CD4-positive, alpha-beta T cell treated with Interleukin-17A for 1 hour (primary cell): ENCODE measurements around the gene COPG1.
"Not testable (repeated sequence)": the region's sequence is repeated elsewhere in the genome, so short reads cannot be mapped to it uniquely, and the experiment has no call there.

Experiments used
- DNase-seq: peaks from one replicate; pipeline ENCODE4 v3.0.0-alpha.2; 2020

The COPG1 gene

GRCh38 chr3:129249284-129250065 lies at the start of gene COPG1:
COPG1 (plus strand) TSS chr3:129249606; CDS start chr3:129249710, 104 bp downstream.
- peak; percentile 91 for DNase-seq

DNA sequence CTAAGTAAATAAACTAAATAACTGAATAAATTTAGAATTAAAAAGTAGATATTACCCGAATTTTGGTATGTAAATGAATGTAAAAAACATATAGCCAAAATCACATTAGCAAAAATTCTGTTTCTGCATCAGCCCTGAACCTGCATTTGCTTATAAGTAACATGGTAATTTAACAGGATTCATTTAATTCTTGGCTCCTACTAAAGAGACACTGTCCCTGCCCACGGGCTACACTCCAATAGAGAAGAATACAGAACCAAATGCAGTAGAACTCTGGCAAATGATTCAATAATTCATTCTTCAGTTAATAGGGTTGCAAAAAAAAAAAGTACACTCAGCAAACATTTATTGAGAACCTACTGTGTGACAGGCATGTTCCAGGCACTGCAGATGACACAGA lies 44.9 kb upstream of the COPG1 start:
- no peak for DNase-seq

- DNase-seq = no peak
Observed at GRCh38 chr3:129205109-129205832, 44.1 kb upstream of the COPG1 start.

DNA sequence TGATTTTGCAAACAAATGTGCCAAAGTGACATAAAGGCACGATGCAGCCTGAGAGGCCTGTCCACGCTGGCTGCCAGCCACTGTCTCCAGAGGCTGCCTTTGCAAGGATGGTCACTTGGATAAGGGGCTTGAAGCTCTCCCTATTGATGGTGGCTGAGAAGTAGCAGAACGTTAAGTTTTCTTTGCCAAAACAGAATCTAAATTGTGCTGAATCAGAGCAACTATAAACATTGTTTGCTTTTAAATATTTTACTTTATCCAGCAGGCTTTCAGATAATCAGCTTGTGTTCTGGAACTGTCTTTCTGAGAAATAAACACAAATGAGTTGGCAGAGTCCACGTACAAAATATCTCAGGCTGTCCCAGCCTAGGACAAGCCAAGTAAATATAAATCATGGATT lies 41.9 kb upstream of the COPG1 start:
- DNase-seq = no peak

DNA sequence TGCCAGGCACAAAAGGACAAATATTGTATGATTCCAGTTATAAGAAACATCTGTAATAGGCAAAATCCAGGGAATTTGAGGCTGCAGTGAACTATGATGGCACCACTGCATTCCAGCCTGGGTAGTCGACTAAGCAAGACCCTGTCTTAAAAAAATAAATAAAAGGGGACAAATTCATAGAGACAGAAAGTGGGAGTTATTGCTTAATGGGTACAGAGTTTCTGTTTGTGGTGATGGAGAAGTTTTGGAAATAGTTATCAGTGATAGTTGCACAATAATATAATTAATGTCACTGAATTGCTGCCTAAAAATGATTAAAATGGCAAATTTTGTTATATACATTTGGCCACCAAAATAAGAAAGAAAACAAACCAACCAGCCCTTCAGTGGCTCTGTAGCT lies 38.1 kb upstream of the COPG1 start:
- no peak for DNase-seq

DNA sequence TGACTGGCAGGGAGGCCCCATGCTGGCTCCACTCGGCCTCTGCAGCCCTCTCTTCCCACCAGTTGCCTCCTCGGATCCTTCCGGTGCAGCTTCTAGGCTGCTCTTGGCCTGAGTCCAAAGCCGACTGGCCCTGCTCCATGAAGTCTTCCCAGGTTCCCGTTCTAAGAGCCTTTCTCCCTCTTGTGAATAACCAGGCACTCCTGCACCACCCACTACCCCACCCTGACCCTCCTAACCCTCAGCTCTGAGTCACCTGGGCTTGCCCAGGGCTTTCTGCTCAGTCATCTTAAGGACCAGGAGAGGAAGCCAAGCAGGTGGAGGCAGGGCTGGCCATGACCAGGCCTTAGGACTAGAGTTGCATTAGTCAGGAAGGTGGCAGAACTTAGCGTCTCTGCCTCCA lies 37.6 kb upstream of the COPG1 start:
- DNase-seq = no peak

GRCh38 chr3:129213238-129213637 lies 36.2 kb upstream of the COPG1 start:
- no peak for DNase-seq

DNA sequence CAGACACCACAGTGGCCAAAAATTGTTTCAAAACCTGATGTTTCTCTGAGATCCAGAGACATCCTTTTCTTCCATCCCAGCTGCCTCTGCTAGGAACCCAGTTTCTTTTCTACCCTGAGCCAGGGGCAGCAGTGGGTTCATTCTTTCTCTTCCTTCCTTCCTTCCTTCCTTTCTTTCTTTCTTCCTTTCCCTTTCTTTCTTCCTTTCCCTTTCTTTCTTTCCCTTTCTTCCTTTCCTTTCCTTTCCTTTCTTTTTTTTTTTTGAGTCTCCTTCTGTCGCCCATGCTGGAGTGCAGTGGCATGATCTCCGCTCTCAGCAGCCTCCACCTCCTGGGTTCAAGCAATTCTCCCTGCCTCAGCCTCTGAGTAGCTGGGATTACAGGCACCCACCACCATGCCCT lies 30.7 kb upstream of the COPG1 start:
- DNase-seq = no peak

GRCh38 chr3:129224387-129224786 lies 25.0 kb upstream of the COPG1 start:
- DNase-seq = not testable (repeated sequence)

DNA sequence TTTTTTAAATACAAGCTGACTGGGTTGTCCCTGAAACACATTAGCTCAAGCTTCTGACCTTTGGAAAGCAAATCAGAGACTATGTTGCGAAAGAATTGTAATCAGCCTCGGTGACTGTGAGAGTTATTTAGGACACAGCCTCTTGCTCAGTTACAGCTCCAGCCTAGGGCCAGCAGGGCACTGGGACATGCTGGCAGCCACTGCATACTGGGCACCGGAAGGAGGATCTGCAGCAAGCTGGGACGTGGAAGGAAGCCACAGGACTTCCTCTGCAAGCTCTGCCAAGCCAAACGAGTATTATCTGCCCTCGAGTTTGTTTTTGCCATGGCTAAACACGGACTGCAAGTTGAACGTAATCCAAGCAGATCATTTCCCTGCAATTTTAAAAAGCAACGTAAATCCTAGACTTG lies 24.4 kb upstream of the COPG1 start:
- no peak for DNase-seq

DNA sequence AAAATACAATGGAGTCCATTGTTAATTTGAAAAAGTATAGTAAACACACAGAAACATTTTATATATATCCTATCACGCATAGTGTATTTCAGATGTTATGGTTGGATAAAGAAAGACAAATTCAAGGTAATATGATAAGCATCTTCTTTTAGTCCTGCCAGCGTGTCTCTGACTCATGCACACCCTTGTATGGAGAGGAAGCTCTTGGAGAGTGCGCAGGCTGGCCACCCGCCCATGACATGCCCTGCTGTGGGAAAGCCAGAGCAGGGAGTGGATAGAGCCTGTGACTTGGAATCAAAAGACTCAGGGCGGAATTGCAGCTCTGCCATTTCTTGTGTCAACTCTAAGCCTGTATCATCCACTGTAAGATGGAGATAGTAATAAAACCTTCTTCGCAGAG lies 23.0 kb upstream of the COPG1 start:
- DNase-seq = no peak

- DNase-seq = no peak
Observed at GRCh38 chr3:129228891-129229585, 20.4 kb upstream of the COPG1 start.

GRCh38 chr3:129230311-129231019 lies 18.9 kb upstream of the COPG1 start:
- DNase-seq = peak; percentile 28

DNA sequence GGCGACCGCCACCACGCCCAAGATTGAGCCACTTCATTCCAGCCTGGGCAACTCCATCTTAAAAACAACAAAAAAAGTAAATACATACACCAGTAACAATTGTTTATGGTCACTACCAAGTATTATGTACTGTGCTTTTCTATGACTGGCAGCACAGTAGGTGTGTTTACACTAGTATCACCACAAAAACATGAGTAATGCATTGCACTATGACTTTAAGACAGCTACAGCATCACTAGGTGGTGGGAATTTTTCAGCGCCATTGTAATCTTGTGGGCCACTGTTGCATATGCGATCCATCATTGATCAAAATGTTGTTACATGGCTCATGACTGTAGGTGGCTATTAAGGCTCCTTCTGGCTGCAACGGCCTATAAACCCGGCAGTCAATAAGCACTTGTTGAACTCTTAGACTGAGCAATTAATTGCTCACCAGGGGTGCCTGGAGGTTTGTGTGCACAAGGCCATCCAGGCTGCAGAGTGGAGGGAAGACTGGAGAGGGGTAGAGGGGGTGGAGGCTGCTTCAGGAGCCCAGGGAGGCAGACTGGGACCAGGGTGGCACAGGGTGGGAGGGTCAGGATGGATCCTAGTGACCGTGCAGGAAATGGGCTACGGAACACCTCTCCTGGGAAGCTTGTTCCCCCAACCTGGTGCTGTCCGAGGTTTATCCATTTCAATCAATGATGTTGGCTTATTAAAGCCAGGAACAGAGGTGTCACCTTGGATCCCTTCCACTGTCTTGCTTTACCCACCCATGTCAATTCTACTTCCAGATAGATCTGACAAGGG lies 17.9 kb upstream of the COPG1 start:
- DNase-seq = no peak

GRCh38 chr3:129233538-129233937 lies 15.9 kb upstream of the COPG1 start:
- peak; percentile 47 for DNase-seq

GRCh38 chr3:129234441-129234840 lies 15.0 kb upstream of the COPG1 start:
- no peak for DNase-seq

GRCh38 chr3:129235344-129235917 lies 14.0 kb upstream of the COPG1 start:
- no peak for DNase-seq

DNA sequence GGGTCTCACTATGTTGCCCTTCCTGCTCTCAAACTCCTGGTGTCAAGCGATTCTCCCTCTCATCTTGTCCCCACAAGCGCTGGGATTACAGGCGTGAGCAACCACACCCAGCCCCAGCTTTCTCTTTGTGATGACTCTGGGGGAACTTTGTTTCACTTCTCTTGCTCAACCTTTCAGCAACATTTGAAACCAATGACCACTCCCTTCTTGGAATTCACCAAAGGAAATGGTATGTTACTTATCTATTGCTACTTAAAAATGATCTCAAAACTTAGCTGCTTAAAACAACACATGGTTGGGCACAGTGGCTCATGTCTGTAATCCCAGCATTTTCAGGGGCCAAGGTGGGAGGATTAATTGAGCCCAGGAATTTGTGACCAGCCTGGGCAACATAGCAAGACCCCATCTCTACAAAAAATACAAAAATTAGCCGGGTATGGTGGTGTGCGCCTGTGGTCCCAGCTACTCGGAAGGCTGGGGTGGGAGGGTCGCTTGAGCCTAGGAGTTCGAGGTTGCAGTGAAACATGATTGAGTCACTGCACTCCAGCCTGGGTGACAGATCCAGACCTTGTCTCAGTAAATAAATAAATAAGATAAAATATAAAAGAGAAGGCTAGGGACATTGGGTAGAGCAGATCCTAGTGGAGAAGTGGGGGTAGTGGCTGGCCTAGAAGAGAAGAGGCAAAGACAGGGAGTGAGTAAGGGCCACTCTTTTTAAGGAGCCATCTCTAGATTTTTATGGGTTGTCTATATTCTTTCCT lies 10.3 kb upstream of the COPG1 start:
- DNase-seq = peak; percentile 45

GRCh38 chr3:129239991-129240390 lies 9.4 kb upstream of the COPG1 start:
- no peak for DNase-seq

- no peak for DNase-seq
Observed at GRCh38 chr3:129240436-129240835, 9.0 kb upstream of the COPG1 start.

DNA sequence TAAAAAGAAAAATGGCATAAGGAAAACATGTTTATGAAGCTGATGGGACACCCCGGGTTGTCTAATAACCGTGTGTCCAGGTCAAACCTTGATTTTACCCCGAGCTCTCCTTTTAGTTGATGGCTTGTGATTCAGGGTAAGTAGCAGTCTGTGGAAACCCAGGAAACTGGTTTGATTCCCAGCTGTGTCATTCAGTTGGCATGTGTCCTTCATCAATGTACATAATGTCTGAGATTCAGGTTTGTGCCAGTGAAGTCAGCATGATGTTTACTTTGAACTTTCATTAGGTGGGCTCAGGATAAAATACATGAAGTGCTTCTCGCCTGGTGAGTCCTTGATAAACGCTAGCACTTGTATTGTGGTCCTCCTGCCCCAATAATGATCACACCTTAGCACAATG lies 4.3 kb upstream of the COPG1 start:
- no peak for DNase-seq
